Measurements from ENCODE around the gene LSAMP.

- TF ChIP-seq CTCF (conservative IDR thresholded peaks at IDR 0.05; ENCODE audit: low read depth, low read length): no peak
- TF ChIP-seq EZH2 (IDR thresholded peaks at IDR 0.05; ENCODE audit: borderline replicate concordance, low read depth, low read length, poor library complexity, severe bottlenecking): no peak
Observed at GRCh38 chr3:116057400-116058006, 387.8 kb downstream of the LSAMP start.

All from A673 (cell line).